Skin epidermis (tissue), 12 donors: ENCODE measurements around the gene PCGF2.

Experiments used
- H3K27ac ChIP-seq, 21 experiments: fragments of 200-600 bp; sonication (generic) in 11 of 21; one replicate each; pipeline ENCODE4 v1.5.0; 2020; ENCODE audit warnings: mild to moderate bottlenecking in 3 of 21, inconsistent platforms in 2 of 21, moderate library complexity in 2 of 21
- H3K4me3 ChIP-seq, 7 experiments: fragments of 200-600 bp; sonication (generic) in 2 of 7; one replicate each; pipeline ENCODE4 v1.5.0; 2020; ENCODE audit warnings: inconsistent platforms in 2 of 7, mild to moderate bottlenecking in 2 of 7, moderate library complexity in 1 of 7

Gene PCGF2

GRCh38 chr17:38740806-38741205 is 7.3 kb downstream of the PCGF2 start:
- Histone ChIP-seq H3K27ac (peak overlapping the region in 1 of 21 experiments; percentile 44), H3K4me3 (no peak overlapping the region)

GRCh38 chr17:38740044-38740443 is 8.1 kb downstream of the PCGF2 start:
- Histone ChIP-seq H3K27ac (no peak overlapping the region), H3K4me3 (no peak overlapping the region)

- no peak overlapping the region for H3K4me3 ChIP-seq
- no peak overlapping the region for H3K27ac ChIP-seq
Observed at GRCh38 chr17:38739305-38739704, 8.8 kb downstream of the PCGF2 start.

GRCh38 chr17:38738686-38739085 is 9.4 kb downstream of the PCGF2 start:
- Histone ChIP-seq H3K4me3 (no peak overlapping the region), H3K27ac (no peak overlapping the region)

- no peak overlapping the region for H3K4me3 ChIP-seq
- no peak overlapping the region for H3K27ac ChIP-seq
Observed at GRCh38 chr17:38738007-38738662, 10.0 kb downstream of the PCGF2 start.

GRCh38 chr17:38735161-38735997 is 12.8 kb downstream of the PCGF2 start:
- H3K4me3 ChIP-seq = no peak overlapping the region
- H3K27ac ChIP-seq = no peak overlapping the region

- Histone ChIP-seq H3K4me3 (no peak overlapping the region), H3K27ac (no peak overlapping the region)
Observed at GRCh38 chr17:38733982-38734973, 13.9 kb downstream of the PCGF2 start.

- Histone ChIP-seq H3K4me3 (no peak overlapping the region), H3K27ac (peak overlapping the region in 1 of 21 experiments; percentile 14)
Observed at GRCh38 chr17:38733282-38733981, 14.7 kb downstream of the PCGF2 start.

- Histone ChIP-seq H3K4me3 (no peak overlapping the region), H3K27ac (peak overlapping the region in 4 of 21 experiments; percentile 23 to 93 (median 59))
Observed at GRCh38 chr17:38732376-38733281, 15.5 kb downstream of the PCGF2 start.

- Histone ChIP-seq H3K4me3 (peak overlapping the region in 1 of 7 experiments; percentile 62), H3K27ac (peak overlapping the region in 14 of 21 experiments; percentile 47 to 95 (median 86))
Observed at GRCh38 chr17:38731526-38732294, 16.4 kb downstream of the PCGF2 start.

- peak overlapping the region in 20 of 21 experiments; percentile 47 to 95 (median 84) for H3K27ac ChIP-seq
- peak overlapping the region; percentile 46 to 72 (median 60) for H3K4me3 ChIP-seq
Observed at GRCh38 chr17:38730526-38731379, 17.4 kb downstream of the PCGF2 start.

- peak within 1 kb of the TSS; percentile 46 to 72 (median 60) for H3K4me3 ChIP-seq
Observed at GRCh38 chr17:38729886-38730525, 18.1 kb downstream of the PCGF2 start, which contains the start of gene CISD3. Gene CISD3, plus strand, starts transcription at chr17:38730341. Its CDS starts 18 bp downstream, at chr17:38730359.

GRCh38 chr17:38729368-38729885 is 18.7 kb downstream of the PCGF2 start:
- Histone ChIP-seq H3K27ac (peak overlapping the region in 20 of 21 experiments; percentile 70 to 95 (median 85)), H3K4me3 (peak overlapping the region; percentile 34 to 72 (median 60))

More at GRCh38 chr17:38729886-38730525, 18.1 kb downstream of the PCGF2 start, which contains the start of gene CISD3:
- H3K27ac ChIP-seq = peak within 1 kb of the TSS in 20 of 21 experiments; percentile 70 to 95 (median 86)

- Histone ChIP-seq H3K27ac (peak overlapping the region in 15 of 21 experiments; percentile 8 to 95 (median 81)), H3K4me3 (no peak overlapping the region)
Observed at GRCh38 chr17:38728290-38728831, 19.8 kb downstream of the PCGF2 start.

- H3K4me3 ChIP-seq = no peak overlapping the region
Observed at GRCh38 chr17:38727736-38728135, 20.4 kb downstream of the PCGF2 start.

More at GRCh38 chr17:38727736-38728135, 20.4 kb downstream of the PCGF2 start:
- H3K27ac ChIP-seq = peak overlapping the region in 15 of 21 experiments; percentile 6 to 95 (median 61)
